ENCODE data around the gene CAPN1.
"Not testable (repeated sequence)": the region's sequence is repeated elsewhere in the genome, so short reads cannot be mapped to it uniquely, and the experiment has no call there.

Gene CAPN1

DNA sequence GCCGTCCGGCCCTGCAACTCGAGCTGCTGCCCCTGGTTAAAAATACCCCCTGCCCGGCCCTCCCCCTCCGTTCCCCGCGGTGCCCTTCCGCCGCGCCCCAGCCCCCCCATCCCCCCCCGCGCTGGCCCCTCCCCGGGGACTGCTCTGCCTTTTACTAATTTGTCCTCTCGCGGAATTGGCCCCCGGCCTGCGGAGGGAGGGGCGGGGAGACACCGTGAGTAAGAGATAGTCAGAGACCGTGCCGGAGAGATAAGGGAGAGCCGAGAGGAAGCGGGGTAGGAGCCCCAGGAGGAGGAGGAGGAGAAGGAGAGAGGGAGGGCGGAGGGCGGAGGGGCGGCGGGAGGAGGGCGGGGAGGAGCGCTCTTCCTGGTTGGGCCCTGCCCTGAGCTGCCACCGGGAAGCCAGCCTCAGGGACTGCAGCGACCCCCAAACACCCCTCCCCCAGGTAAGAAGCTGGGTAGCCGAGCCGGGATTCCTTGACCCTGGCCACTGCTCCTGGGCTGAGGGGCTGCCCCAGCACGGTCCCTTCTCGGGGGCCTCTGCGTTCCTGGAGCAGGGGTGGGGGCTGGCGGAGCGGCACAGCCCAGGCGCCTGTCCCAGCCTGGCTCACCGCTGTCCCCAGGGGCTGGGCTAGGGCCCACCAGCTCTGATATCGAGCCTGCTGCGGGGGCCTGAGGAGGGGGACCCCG is at the start of gene CAPN1:
Gene CAPN1, plus strand, starts transcription at position 360 of the 689 bp plus-strand sequence. CDS start 774 bp downstream, outside the sequence.
- peak; percentile 78 for DNase-seq (ENCODE audit: low spot score)

DNA sequence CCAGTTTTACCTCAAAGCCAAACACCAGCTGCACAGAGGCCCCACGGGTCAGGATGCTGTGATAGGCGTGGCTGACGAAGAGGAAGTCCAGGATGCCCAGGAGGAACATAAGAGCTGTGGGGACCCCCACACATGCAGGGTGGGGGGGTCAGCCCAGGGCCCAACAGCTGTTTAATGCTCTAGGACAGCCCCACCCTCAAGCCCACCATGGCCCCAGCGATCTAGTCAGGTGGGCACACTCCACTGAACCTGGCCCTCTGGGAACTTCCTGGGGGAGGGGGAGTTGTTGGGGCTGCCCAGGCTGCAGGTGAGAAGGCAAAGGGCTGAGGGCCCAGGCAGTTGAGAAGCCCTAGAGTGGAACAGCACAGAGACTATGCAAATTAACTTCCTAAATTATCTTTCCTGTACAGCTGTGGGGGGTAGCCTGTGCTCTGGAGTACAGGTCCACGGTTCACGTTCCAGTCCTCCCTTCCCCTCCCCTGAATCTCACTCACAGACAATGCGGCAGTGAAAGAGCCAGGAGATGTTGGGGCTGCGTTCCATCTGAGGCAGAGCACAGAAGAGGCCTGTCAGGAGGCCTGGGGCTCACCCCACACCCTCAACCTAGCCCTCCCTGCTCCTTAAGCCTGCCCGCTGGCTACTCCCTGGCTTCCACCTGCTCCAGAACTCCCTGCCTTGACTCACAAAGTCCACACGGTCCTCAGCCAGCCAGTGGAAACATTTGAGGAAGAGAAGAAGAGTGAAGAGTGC is 49.3 kb upstream of the CAPN1 start:
- no peak for DNase-seq (ENCODE audit: low spot score)

DNA sequence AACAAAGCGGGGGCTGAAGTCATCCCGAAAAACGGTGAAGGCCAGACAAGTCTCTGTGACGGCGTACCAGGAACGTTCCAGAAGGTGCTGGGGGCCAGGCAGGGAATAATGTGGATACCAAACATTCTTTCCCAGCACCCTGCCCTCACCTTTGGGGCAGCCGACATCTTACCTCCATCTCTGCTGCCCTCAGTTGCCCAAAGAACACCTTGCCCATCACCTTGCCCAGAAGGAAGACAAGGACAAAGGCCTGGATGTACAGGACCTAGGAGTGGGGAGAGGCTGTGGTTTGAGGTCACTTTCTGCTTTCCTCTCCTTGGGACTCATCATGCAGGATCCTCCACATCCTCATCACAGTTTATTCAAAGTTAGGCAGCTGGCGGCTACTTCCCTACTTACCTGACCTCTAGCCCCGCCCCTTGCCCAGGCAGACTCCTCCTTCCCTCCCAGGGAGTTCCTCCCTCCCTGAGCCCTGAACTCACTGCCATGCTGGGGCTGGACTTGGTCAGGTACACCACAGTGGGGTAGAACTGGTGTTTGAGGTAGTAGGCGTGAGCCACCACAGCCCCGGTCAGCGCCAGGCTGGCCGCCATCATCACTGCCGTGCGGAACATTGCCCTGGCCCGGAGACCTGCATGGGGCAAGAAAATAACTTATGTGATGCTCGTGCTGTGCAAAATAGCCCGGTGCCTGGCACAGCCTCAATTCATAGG is 48.6 kb upstream of the CAPN1 start:
- DNase-seq (ENCODE audit: low spot score) = peak; percentile 61

DNA sequence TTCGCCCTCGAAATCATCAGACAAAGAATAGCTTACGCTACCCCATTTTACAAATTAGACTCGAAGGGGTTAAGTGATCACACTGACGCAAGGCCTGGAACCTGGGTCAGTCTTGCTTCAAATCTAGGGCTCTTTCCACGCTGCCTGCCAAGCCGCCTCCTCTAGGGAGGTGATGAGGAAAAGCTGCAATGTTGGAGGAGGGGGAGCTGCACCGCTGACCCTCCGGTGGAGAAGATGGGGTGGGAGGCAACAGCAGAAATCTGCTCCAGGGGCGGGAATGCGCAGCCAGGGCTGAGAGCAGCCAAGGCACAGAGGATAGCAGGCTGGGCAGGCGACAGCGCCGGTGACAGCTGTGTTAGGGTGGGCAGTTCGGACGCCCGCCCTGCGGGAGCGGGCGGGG is 48.0 kb upstream of the CAPN1 start:
- DNase-seq (ENCODE audit: low spot score) = no peak

DNA sequence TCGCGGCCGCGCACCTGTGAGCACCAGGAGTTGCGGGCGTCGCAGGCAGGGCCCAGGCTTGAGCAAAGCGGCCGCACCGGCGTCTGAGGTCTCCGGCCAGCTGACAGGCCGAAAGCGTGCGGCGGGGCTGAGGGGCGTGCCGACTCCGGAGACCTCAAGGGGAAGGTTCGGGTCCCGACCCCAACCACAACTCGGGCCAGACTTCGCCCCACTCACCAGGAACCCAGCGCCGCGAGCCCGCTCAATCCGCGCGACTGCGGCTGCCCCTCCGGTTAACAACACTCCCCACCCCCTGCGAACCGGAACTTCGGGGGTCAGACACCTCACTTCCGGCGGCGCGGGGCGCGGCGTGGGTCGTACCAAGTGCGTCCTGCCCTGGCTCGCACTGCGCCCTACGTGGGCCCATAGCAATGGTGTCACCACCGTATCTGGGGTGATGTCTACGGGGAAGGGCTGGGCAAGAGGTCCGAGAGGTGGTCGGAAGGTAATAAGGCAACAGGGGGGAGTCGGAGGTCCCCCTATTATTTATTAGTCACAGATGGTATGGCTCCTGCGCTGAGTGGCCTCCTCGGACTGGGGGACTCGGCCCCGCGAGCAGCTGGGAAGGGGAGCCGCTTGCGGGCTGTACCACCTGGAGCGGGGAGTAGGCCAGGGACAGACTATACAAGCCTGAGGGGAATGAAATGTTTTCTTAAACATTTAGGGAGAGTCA is 47.3 kb upstream of the CAPN1 start, which contains the start of gene SYVN1:
Gene SYVN1, minus strand, starts transcription at position 280 of the 712 bp plus-strand sequence. CDS start 918 bp downstream, outside the sequence.
- peak; percentile 89 for DNase-seq (ENCODE audit: low spot score)

DNA sequence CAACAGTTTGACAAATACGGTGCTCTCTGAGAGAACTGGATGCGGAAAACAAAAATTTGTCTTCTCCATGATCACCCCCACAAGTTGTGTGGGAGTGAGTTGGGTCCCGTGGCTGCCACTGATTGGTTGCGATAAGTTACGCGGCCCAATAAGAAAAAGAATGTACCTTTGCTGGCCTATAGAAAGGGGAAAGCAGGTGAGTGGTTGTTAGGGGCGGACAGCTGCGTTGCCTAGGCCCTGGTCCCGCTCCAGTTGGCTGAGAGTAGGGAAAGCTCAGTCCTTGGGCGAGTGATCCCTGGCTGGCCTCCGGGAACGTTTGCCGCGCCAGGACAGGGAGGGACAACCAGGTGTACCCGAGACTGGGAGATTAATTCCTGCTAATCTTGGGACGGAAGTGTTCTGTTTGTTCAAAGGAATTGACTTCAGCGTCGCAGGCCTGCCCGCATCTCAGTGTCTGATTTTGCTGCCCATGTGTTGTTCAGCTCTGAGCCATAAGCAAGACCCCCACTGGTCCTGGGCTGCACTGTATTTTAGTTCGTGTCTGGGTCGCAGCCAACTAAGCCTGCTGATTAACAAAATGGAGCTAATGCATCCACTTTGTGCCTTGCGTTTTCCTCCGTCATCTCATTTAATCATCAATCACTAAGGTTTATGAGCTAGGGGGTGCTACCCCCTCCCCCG is 46.6 kb upstream of the CAPN1 start:
- peak; percentile 93 for DNase-seq (ENCODE audit: low spot score)

DNA sequence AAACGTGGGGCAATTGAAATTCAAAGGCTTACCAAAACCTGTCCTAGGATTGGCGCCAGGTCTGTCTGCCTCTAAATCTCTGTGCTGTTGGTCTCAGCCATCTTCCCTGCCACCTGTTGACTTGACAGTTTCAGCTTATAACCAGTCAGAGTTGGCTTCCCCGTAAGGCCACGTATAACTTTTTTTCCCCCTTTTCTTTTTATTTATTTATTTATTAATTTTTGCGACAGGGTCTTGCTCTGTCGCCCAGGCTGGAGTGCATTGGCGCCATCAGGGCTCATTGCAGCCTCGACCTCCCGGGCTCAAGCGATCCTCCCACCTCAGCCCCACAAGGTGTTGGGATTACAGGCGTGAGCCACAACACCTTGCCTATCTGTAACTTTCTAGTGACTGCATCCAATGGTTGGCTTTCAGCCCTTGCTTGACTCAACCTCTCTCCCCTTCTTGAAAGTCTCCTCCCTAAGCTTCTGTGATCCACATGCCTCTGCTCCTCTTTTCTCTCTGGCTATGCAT is 46.0 kb upstream of the CAPN1 start:
- no peak for DNase-seq (ENCODE audit: low spot score)

DNA sequence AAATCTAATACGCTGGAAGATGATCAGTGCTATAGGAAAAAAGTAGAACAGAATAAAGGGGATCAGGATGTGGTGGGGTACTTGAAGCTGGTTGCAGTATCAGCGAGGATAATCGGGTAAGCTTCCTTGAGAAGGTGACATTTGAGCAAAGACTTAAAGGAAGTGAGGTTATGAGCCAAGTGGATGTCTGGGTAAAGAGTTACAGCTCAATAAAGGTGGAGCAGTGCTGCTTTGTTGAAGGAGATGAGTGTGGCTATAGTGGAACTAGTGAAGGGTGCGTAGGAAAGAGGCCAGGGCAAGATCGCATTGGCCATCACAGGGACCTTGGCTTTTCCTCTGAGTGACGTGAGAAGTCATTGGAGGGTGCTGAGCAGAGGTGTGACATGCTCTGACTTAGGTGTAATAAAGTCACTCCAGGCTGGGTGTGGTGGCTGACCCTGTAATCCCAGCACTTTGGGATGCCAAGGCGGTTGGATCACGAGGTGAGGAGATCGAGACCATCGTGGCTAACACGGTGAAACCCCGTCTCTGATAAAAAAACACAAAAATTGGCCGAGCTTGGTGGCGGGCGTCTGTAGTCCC is 45.1 kb upstream of the CAPN1 start:
- DNase-seq (ENCODE audit: low spot score) = no peak

DNA sequence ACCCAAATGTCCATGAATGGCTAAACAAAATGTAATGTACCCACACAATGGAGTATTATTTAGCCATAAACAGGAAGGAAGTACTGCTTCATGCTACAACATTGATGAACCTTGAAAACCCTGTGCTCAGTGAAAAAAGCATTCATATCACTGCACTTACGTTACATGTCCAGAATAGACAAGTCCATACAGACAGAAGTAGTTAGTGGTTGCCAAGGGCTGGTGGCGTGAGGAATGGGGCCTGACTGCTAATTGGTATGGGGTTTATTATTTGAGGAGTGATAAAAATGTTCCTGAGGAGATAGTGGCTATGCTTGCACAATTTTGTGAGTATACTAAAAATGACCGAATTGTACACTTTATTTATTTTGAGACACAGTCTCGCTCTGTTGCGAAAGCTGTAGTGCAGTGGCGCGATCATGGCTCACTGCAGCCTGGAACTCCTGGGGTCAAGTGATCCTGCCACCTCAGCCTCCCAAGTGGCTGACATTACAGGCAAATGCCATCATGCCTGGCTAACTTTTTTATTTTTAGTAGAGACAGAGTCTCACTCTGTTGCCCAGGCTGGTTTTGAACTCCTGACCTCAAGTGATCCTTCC is 39.7 kb upstream of the CAPN1 start:
- no peak for DNase-seq (ENCODE audit: low spot score)

DNA sequence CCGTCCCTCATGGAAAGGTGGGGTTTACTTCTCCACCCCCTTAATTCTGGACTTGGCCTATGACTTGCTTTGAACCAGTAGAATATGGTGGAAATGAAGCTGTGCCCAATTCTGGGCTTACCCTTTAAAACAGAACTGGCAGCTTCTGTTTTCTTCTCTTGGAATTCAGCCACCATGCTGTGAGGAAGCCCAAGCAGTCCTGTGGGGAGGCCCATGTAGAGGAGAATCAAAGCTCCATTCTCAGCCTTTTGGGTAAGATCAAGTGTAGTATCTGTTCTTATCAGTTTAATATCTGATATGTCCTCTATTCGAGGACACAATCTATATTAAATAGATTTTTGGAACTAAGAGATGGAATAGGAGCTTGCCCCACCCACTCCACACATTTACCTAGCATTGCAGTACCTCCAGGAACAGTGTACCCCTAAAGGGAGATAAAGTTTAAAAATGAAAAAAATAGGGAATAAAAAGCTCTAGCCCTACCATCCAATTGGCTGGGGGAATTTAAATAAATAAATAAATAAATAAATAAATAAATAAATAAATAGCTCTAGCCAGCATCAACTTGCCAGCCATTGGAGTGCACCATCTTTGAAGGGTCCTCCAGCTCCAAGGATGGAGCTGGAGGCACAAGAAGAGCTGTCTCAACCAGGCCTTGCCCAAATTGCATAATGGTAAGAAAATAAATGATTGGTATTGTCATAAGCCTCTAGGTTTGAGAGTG is 34.2 kb upstream of the CAPN1 start:
- no peak for DNase-seq (ENCODE audit: low spot score)

DNA sequence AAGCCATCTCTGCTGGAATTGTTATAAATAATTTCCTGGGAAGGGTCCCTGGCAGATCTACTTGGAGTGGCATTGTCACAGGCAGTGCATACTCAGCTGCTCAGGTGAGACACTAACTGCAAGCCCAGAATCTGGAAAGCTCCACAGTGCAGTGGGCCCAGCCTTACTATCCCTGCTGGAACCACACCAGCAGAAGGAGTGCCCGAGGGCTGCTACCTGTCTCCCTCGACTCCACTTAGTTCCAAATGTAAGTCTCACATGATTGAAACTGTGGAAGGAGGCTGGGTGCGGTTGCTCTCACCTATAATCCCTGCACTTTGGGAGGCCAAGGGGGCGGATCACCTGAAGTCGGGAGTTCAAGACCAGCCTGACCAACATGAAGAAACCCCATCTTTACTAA is 33.1 kb upstream of the CAPN1 start:
- DNase-seq (ENCODE audit: low spot score) = no peak

DNA sequence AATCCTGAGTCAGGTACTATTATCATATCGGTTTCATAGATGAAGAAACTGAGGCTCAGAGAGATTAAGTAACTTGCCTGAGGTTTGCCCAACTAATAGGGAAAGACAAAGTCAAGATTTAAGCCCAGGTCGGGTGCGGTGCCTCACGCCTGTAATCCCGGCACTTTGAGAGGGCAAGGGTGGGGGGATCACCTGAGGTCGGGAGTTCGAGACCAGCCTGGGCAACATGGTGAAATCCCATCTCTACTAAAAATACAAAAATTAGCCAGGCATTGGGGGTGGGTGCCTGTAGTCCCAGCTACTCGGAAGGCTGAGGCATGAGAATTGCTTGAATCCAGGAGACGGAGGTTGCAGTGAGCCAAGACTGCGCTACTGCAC is 31.6 kb upstream of the CAPN1 start:
- DNase-seq (ENCODE audit: low spot score) = not testable (repeated sequence)

DNA sequence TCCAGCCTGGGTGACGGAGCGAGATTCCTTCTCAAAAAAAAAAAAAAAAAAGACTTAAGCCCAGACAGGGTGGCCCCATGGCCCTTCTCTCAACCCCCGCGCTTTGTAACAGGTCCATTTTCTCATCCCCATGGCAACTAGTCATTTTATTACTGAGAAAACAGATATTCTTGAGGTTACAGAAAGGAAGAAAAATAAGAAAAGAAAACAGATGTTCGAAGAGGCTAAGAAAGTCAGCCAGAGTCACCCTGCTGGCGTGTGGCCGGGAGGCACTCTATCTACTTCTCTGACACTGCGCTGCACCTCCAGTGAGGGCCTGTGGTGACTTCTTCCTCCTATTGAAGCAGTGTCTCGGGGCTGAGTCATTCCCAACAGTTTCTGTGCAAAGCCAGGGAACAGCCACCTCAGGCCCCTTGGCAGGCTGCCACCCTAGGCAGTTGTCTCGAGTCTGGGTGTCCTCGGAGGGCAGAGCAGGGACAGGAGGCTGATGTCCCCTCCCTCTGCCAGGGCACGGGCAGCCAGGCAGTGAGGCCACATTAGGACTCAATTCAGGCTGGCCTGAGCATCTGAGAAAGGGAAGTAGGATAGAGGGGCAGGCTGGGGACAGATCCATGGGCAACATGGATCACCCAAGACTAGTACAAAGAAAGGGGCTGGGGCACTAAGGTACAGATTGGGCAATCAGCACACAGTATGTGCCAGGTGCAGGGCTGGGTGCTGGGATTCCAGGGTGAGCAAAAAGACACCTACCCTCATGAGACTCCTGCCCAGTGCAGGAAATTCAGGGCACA is 31.0 kb upstream of the CAPN1 start:
- DNase-seq (ENCODE audit: low spot score) = peak; percentile 31

DNA sequence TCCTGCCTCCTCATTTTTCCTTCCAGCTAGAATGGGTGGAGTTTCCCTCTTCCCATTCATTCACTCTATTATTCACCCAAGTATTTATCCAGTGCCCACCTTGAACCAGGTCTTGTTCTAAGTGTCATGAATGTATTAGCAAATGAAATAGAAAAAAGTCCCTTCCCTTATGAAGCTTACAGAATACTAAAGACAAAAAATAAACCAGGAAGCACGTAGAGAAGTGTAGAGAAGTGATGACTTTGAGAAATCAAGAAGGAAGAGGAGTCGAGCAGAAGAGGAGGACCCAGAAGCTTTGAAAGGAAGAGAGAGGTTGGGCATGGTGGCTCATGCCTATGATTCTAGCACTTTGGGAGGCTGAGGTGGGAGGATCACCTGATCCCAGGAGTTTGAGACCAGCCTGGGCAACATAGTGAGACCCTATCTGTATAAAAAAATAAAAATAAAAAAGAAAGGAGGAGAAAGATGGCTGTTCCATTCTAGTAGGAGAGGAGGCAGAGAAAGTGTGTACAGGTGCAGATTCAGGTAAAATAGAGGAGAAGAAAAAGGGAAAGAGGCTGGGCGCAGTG is 30.3 kb upstream of the CAPN1 start:
- no peak for DNase-seq (ENCODE audit: low spot score)

DNA sequence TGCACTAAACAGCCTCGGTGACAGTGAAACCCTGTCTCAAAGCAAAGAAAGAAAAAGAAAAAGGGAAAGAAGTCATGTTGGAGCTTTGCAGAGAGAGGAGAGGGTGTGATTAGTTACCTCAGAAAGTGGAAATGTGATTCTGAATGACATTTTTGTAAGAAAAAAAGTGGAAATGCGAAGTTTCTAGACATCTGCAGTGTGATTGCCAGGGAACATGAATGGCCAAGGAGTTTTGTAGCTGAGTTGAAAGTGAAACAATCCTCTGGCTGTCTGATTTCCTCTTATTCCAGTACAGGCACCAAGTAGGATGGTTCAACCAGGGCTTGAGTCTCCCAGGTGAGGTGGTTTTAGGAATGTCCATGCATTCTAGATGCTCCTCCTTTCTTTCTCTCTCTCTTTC is 29.6 kb upstream of the CAPN1 start:
- no peak for DNase-seq (ENCODE audit: low spot score)

DNA sequence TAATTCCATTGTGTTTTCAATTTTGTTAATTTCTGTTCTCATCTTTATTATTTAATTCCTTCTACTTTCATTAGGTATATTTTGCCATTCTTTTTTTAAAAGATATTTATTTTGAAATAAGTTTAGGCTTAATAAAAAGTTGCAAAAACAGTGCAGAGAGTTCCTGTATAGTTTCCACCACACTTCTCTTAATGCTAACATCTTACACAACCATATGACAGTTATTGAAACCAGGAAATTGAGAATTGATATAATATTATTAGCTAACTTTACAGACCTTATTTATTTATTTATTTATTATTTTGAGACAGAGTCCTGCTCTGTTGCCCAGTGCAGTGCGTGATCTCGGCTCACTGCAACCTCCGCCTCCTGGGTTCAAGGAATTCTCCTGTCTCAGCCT is 25.5 kb upstream of the CAPN1 start:
- no peak for DNase-seq (ENCODE audit: low spot score)

DNA sequence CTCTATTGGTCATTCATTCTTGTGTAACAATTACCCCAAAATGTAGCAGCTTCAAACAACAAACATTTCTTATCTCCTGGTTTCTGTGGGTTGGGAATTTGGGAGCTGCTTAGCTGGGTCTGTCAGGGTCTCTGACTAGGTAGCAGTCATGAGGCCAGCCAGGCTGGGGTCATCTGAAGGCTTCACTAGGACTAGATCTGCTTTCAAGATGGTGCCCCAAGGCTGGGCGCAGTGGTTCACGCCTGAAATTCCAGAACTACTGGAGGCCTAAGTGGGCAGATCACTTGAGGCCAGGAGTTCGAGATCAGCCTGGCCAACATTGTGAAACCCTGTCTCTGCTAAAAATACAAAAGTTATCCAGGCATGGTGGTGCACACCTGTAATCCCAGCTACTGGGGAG is 24.8 kb upstream of the CAPN1 start:
- DNase-seq (ENCODE audit: low spot score) = no peak

DNA sequence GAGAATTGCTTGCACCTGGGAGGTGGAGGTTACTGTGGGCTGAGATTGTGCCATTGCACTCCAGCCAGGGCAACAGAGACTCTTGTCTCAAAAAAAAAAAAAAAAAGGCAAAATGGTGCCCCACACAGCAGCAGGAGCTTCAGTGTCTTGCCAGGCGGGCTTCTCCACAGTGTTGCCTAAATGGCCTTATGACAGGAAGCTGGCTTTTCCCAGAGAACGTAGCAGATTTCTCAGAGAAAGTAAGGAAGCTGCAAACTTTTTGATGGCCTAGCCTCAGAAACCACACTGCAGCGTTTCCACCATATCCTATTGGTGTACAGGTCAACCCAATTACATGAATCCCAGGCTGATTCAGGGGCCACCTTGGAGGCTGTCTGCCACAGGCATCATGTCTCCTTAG is 24.4 kb upstream of the CAPN1 start:
- DNase-seq (ENCODE audit: low spot score) = no peak

DNA sequence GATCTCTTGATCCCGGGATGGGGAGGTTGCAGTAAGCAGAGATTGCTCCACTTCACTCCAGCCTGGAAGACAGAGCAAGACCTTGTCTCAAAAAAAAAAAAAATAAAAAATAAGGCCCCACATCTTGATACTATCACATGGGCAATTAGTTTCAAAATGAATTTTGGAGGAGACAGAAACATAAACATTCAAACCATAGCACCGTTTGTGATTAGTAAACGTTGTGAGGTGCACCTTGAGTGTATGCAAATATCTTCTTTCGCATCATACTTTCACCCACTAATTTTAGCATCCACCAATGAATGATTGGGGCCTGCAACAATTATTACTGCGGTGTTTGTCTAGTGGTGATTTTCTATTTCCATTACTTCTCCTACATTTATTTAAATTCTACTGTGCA is 22.7 kb upstream of the CAPN1 start:
- no peak for DNase-seq (ENCODE audit: low spot score)
